Measurements from ENCODE around the gene KCNMB2.

Gene KCNMB2

DNA sequence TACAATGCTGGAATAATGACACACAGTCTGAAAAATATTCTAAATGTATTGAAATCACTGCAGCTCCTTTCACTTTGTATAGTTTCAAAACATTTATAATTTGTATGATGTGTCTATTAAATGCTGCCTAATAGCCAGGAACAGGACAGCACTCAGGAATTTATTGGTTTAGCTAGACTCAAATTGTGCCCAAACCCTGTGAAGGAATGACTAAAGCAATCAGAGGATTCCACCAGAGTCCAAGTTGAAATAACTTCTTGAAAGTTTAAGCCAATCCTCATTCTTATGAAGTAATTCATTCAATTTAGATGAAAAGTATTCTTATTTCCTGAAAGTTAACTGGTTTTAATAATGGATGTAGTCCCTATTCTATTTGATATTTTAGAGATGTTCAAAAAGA is 268.4 kb downstream of the KCNMB2 start:
- no peak overlapping the region for H3K4me3 ChIP-seq (ENCODE audit: low read depth, low read length)
- TF ChIP-seq, protein P1, sequence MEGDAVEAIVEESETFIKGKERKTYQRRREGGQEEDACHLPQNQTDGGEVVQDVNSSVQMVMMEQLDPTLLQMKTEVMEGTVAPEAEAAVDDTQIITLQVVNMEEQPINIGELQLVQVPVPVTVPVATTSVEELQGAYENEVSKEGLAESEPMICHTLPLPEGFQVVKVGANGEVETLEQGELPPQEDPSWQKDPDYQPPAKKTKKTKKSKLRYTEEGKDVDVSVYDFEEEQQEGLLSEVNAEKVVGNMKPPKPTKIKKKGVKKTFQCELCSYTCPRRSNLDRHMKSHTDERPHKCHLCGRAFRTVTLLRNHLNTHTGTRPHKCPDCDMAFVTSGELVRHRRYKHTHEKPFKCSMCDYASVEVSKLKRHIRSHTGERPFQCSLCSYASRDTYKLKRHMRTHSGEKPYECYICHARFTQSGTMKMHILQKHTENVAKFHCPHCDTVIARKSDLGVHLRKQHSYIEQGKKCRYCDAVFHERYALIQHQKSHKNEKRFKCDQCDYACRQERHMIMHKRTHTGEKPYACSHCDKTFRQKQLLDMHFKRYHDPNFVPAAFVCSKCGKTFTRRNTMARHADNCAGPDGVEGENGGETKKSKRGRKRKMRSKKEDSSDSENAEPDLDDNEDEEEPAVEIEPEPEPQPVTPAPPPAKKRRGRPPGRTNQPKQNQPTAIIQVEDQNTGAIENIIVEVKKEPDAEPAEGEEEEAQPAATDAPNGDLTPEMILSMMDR (IDR thresholded peaks at IDR 0.05; ENCODE audit: low read depth, low read length), result no peak

DNA sequence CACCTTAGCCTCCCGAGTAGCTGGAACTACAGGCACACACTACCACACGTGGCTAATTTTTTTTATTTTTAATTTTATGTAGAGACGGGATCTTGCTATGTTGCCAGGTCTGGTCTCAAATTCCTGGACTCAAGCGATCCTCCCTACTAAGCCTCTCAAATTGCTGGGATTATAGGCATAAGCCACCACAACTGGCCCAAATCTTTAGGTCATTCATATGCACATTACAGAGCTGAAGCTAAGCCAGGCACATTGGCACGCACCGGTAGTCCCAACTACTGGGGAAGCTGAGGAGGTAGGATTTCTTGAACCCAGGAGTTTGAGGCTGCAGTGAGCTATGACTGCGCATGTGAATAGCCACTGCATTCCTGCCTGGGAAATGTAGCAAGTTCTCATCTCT is 269.5 kb downstream of the KCNMB2 start:
- TF ChIP-seq, protein P1 (IDR thresholded peaks at IDR 0.05; ENCODE audit: low read depth, low read length), result no peak
- H3K4me3 ChIP-seq (ENCODE audit: low read depth, low read length), result no peak overlapping the region

DNA sequence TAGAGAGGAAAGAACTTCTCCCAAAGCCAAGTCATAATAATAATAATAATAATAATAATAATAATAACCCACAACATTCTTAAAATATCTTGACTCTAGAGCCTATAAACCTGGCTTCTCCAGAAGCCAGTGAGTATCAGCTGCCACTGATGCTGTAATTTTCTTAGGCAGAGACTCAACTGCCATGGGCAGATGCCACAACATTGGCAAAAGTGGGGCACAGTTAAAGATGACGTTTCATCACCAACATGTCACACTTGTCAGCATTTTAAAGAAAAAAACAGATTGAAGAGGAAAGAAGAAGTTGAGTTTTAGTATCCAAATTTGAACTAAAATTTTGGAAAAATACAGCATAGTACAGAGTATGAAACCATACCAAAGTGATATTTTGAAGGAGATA is 270.4 kb downstream of the KCNMB2 start:
- TF ChIP-seq, protein P1 (IDR thresholded peaks at IDR 0.05; ENCODE audit: low read depth, low read length), result no peak
- H3K4me3 ChIP-seq (ENCODE audit: low read depth, low read length), result no peak overlapping the region

DNA sequence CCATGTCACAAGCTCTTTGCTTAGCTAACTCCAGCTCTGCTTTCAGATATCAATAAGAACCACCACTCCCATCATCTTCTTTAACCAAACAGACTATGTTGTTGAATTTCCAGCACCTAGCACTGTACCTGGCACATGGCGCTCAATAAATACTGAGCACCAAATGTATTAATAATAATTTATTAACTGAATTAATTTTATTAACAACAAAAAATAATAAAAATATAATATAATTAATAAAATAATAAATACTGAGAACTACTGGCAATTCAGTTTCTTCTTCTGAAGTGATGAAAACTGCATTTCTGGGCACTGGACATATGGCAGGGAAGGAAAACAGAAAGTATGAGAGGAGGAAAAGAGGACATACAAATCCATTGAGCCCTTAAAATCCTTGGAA is 271.5 kb downstream of the KCNMB2 start:
- TF ChIP-seq, protein P1 (IDR thresholded peaks at IDR 0.05; ENCODE audit: low read depth, low read length), result no peak
- H3K4me3 ChIP-seq (ENCODE audit: low read depth, low read length), result no peak overlapping the region

DNA sequence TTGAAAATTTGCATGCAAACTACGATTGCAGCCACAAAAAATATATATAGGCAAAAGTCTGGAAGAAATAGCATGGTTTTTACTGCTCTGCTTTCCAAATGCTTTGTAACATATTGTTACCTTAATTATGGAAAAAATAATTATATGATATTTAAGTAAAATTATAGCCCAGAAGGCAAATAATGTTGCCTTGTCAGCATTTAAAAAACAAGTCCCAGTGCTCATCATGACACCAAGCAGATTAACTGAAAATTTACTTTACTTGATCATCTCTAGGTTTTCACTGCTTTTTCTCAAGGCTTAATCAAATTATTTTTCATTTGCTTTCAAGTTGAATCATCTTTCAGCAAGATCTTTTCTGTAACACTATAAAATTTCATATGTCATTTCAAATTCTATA is 272.5 kb downstream of the KCNMB2 start:
- H3K4me3 ChIP-seq (ENCODE audit: low read depth, low read length), result no peak overlapping the region
- TF ChIP-seq, protein P1 (IDR thresholded peaks at IDR 0.05; ENCODE audit: low read depth, low read length), result no peak

DNA sequence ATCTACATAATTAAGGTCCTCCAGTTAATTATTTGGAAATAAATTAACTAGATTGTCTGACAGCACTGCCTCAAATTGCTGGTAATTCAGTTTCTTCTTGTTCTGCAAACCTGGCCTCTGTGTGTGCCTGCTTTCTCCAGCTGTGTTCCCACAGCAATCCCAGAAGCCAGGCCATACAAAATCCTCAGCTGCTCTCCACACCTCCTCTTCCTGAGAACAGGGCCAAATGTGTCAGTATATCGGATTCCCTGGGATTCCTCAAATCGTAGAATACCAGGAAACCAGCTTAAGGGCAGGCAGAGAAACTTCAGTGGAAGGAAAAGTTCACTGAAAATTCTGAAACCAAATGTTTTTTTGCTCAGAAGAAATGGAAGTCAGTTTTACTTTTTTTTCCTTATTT is 273.9 kb downstream of the KCNMB2 start:
- TF ChIP-seq, protein P1 (IDR thresholded peaks at IDR 0.05; ENCODE audit: low read depth, low read length), result no peak
- H3K4me3 ChIP-seq (ENCODE audit: low read depth, low read length), result no peak overlapping the region

DNA sequence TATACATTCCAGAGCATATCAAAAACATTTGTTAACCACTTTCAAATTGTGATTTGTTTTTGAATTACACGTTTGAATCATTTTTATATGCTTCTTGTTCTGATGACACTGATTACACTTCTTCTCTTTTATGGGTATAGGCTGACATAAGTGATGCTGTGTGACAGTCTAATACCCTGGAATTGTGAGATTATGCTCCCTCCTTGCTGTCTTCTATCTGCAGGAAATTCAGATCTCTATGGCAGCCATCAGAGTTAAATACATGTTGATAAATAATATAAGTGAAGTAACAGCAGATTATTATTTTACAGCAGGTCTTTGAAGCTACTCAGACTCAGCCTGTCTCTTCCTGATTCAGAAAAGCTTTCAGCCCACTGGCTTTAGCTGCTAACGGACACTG is 286.5 kb downstream of the KCNMB2 start:
- no peak overlapping the region for H3K4me3 ChIP-seq (ENCODE audit: low read depth, low read length)
- TF ChIP-seq, protein P1 (IDR thresholded peaks at IDR 0.05; ENCODE audit: low read depth, low read length), result no peak
